ENCODE data around the gene PPFIA3.

DNA sequence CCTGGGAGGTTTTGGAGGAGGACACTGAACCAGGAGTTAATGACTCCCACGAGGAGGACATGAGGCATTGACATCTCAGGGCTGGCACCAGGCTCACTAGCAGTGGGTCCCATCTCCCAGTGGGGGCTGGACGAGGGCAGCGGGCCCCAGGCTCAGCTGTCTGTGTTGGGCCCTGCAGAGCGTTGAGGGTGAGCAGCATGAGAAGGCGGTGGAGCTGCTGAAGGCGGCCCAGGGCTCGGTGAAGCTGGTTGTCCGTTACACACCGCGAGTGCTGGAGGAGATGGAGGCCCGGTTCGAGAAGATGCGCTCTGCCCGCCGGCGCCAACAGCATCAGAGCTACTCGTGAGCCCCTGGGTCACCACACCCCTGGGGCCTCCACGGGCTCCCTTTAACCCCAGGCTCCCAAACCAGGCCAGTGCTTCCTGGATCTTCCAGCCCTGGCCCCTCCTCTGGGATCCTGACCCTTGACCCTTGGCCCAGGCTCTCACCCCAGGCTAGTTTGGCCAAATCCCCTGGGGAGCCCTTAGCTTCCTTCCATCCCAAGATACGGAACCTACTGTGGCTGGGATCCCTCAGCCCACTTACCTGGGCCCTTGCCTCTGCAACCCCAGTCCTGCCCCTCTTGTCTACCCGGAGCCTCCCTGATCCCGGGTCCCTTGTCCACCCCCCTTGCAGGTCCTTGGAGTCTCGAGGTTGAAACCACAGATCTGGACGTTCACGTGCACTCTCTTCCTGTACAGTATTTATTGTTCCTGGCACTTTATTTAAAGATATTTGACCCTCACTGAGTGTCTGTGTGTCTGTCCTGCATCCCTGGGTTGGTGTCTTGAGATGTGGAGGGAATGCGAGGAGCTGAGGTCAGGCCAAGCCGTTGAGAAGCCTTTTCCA is 1.4 kb upstream of the PPFIA3 start:
- TF ChIP-seq CTCF (IDR thresholded peaks at IDR 0.05) (no peak), POLR2A (IDR thresholded peaks at IDR 0.05) (no peak)

Measured in body of pancreas (tissue), 4 donors.